ENCODE data around the gene NIPA2.

Gene NIPA2

GRCh38 chr15:22845289-22845900 is 6.9 kb downstream of the NIPA2 start:
- Histone ChIP-seq H4K20me1 (ENCODE audit: insufficient read depth, low read length) (peaks cover 73% of the 10 kb centered on the region), H3K9me3 (ENCODE audit: insufficient read depth, low read length) (no peaks in the 10 kb centered on the region), H2AFZ (ENCODE audit: low read depth, low read length) (no peak overlapping the region), H3K27ac (ENCODE audit: low read length) (peak overlapping the region; percentile 87), H3K79me2 (ENCODE audit: low read length) (peaks cover 100% of the 10 kb centered on the region), H3K36me3 (replicated peaks; ENCODE audit: low read depth, low read length) (peaks cover 56% of the 10 kb centered on the region), H3K4me1 (ENCODE audit: low read length) (peaks cover 40% of the 10 kb centered on the region), H3K27me3 (ENCODE audit: low read depth, low read length) (no peaks in the 10 kb centered on the region), H3K4me2 (ENCODE audit: low read length) (peak overlapping the region; percentile 31), H3K9ac (ENCODE audit: low read length) (peak overlapping the region; percentile 47), H3K4me3 (ENCODE audit: low read length) (no peak overlapping the region)
- no peak for TF ChIP-seq CTCF (IDR thresholded peaks at IDR 0.05; ENCODE audit: low read depth, low read length)

GRCh38 chr15:22846073-22846472 is 7.6 kb downstream of the NIPA2 start:
- Histone ChIP-seq H3K9ac (ENCODE audit: low read length) (no peak overlapping the region), H3K4me3 (ENCODE audit: low read length) (no peak overlapping the region), H3K27ac (ENCODE audit: low read length) (peak overlapping the region; percentile 87), H3K36me3 (replicated peaks; ENCODE audit: low read depth, low read length) (peaks cover 58% of the 10 kb centered on the region), H4K20me1 (ENCODE audit: insufficient read depth, low read length) (peaks cover 74% of the 10 kb centered on the region), H3K27me3 (ENCODE audit: low read depth, low read length) (no peaks in the 10 kb centered on the region), H3K9me3 (ENCODE audit: insufficient read depth, low read length) (no peaks in the 10 kb centered on the region), H3K4me1 (ENCODE audit: low read length) (peaks cover 34% of the 10 kb centered on the region), H2AFZ (ENCODE audit: low read depth, low read length) (no peak overlapping the region), H3K4me2 (ENCODE audit: low read length) (no peak overlapping the region; the same call in 1 of the 2 replicates), H3K79me2 (ENCODE audit: low read length) (peaks cover 100% of the 10 kb centered on the region)
- TF ChIP-seq EZH2phosphoT487 (IDR thresholded peaks at IDR 0.05; ENCODE audit: low read depth) (no peak), CTCF (IDR thresholded peaks at IDR 0.05; ENCODE audit: low read depth, low read length) (no peak)

GRCh38 chr15:22850055-22850454 is 11.6 kb downstream of the NIPA2 start:
- no peaks in the 10 kb centered on the region for H3K9me3 ChIP-seq (ENCODE audit: insufficient read depth, low read length)
- H3K36me3 ChIP-seq (replicated peaks; ENCODE audit: low read depth, low read length), result peaks cover 54% of the 10 kb centered on the region
- peaks cover 52% of the 10 kb centered on the region for H4K20me1 ChIP-seq (ENCODE audit: insufficient read depth, low read length)
- H3K79me2 ChIP-seq (ENCODE audit: low read length), result peaks cover 84% of the 10 kb centered on the region
- TF ChIP-seq EZH2phosphoT487 (IDR thresholded peaks at IDR 0.05; ENCODE audit: low read depth) (no peak), CTCF (IDR thresholded peaks at IDR 0.05; ENCODE audit: low read depth, low read length) (no peak)
- H3K9ac ChIP-seq (ENCODE audit: low read length), result no peak overlapping the region
- no peak overlapping the region for H3K27ac ChIP-seq (ENCODE audit: low read length)
- no peak overlapping the region for H3K4me2 ChIP-seq (ENCODE audit: low read length)
- H3K4me1 ChIP-seq (ENCODE audit: low read length), result peaks cover 10% of the 10 kb centered on the region
- no peak overlapping the region for H3K4me3 ChIP-seq (ENCODE audit: low read length)
- H2AFZ ChIP-seq (ENCODE audit: low read depth, low read length), result no peak overlapping the region
- no peaks in the 10 kb centered on the region for H3K27me3 ChIP-seq (ENCODE audit: low read depth, low read length)

- TF ChIP-seq CTCF (IDR thresholded peaks at IDR 0.05; ENCODE audit: low read depth, low read length) (no peak), EZH2phosphoT487 (IDR thresholded peaks at IDR 0.05; ENCODE audit: low read depth) (no peak)
- Histone ChIP-seq H3K9me3 (ENCODE audit: insufficient read depth, low read length) (no peaks in the 10 kb centered on the region), H3K36me3 (replicated peaks; ENCODE audit: low read depth, low read length) (peaks cover 57% of the 10 kb centered on the region), H4K20me1 (ENCODE audit: insufficient read depth, low read length) (peaks cover 39% of the 10 kb centered on the region), H3K27me3 (ENCODE audit: low read depth, low read length) (no peaks in the 10 kb centered on the region), H3K4me1 (ENCODE audit: low read length) (no peaks in the 10 kb centered on the region), H3K79me2 (ENCODE audit: low read length) (peaks cover 79% of the 10 kb centered on the region), H3K27ac (ENCODE audit: low read length) (no peak overlapping the region), H2AFZ (ENCODE audit: low read depth, low read length) (no peak overlapping the region), H3K9ac (ENCODE audit: low read length) (no peak overlapping the region), H3K4me3 (ENCODE audit: low read length) (no peak overlapping the region), H3K4me2 (ENCODE audit: low read length) (no peak overlapping the region)
Observed at GRCh38 chr15:22851513-22851912, 13.0 kb downstream of the NIPA2 start.

Measured in OCI-LY3 (cell line).